Measurements from ENCODE around the gene SLIT3. TPM values are rescaled to one million over a fixed set of nuclear protein-coding genes. Genes with fewer than 3 reads are reported as not detected.

The SLIT3 gene
- total and polyA plus RNA-seq, 10 of the 15 experiments (the other 5 are each of a cell fraction or from before 2014, with no cell fraction given) = 0.05 TPM; not detected in 9

DNA sequence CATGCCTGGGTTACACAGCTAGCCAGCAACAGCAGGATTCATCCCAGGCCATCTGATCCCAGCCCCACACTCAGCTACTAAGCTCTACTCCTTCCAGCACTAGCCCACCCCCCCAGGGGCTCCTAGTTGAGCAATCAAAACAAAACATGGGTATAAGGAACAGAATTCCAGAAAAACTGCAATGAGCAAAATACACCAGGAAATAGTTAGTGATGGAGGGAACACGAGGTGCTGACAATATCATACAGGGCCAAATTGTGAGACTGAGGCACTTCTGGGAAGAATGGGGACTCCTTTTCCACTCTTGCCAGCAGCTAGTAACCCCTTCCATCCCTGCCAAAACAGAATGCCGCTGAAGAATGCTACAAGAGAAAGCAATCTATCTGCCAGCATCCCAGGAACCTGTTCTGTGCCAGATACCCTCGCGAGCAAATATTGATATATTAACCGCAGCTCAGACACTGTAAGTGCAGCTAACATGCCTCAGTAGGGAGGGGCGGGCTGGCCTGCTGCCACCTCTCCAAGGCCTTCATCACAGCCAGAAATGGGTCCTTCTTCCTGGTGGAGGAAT, 161.4 kb downstream of the SLIT3 start:
- WGBS (ENCODE audit: insufficient coverage, insufficient replicate concordance, low lambda C conversion rate, missing lambda C conversion rate) = 47% methylated on average over 6 of the region's 6 CpGs
- ChIA-PET POLR2A (no interaction called here), SMC1A (ENCODE audit: uncharacterized antibody, unreplicated experiment) (no interaction called here), CTCF (no interaction called here), RAD21 (ENCODE audit: unreplicated experiment) (no interaction called here)
- Histone ChIP-seq H3K4me2 (ENCODE audit: control insufficient read depth, insufficient read depth) (no peak overlapping the region), H3K79me2 (ENCODE audit: control insufficient read depth, insufficient read depth, low read length) (no peaks in the 10 kb centered on the region), H3K4me3 (no peak overlapping the region), H2AFZ (ENCODE audit: control insufficient read depth, low read depth, low read length) (no peak overlapping the region), H3K27ac (ENCODE audit: control insufficient read depth, insufficient read depth) (no peak overlapping the region), H3K9me3 (replicated peaks; ENCODE audit: control insufficient read depth, insufficient read depth, low read length) (no peaks in the 10 kb centered on the region), H4K20me1 (ENCODE audit: control insufficient read depth, insufficient read depth) (no peaks in the 10 kb centered on the region), H3K36me3 (ENCODE audit: control insufficient read depth in 2 of 2, insufficient read depth in 2 of 2, low read length in 1 of 2) (no peaks in the 10 kb centered on the region), H3K4me1 (ENCODE audit: control insufficient read depth, insufficient read depth, low read length) (no peaks in the 10 kb centered on the region), H3K9ac (ENCODE audit: control insufficient read depth, insufficient read depth, low read length) (no peak overlapping the region), H3K27me3 (replicated peaks in 1 of 2; ENCODE audit: control insufficient read depth in 2 of 2, insufficient read depth in 2 of 2, low read length in 1 of 2) (peaks cover 0 to 1% of the 10 kb centered on the region in 2 experiments; a peak in 3 of 4 replicates)
- ATAC-seq (no peak), DNase-seq (ENCODE audit: low read depth, low spot score) (no peak), FAIRE-seq (no peak)
- no peak for TF ChIP-seq MEF2B (IDR thresholded peaks at IDR 0.05; ENCODE audit: partially characterized antibody, poor library complexity, severe bottlenecking)
- intact Hi-C loops (cut with micrococcal nuclease; ENCODE audit: unreplicated experiment) = no loop called here
- no TSS peak for BruUV-seq (replicated peaks)
- in situ Hi-C loops (cut with MboI) = no loop called here

- RAD21 ChIA-PET (ENCODE audit: unreplicated experiment) = no interaction called here
- POLR2A ChIA-PET = no interaction called here
- CTCF ChIA-PET = no interaction called here
- 36% methylated on average over 3 of the region's 3 CpGs for WGBS (ENCODE audit: insufficient coverage, insufficient replicate concordance, low lambda C conversion rate, missing lambda C conversion rate)
- SMC1A ChIA-PET (ENCODE audit: uncharacterized antibody, unreplicated experiment) = no interaction called here
- Histone ChIP-seq H3K4me3 (no peak overlapping the region), H3K9me3 (replicated peaks; ENCODE audit: control insufficient read depth, insufficient read depth, low read length) (no peaks in the 10 kb centered on the region), H3K36me3 (ENCODE audit: control insufficient read depth in 2 of 2, insufficient read depth in 2 of 2, low read length in 1 of 2) (no peaks in the 10 kb centered on the region), H3K9ac (ENCODE audit: control insufficient read depth, insufficient read depth, low read length) (no peak overlapping the region), H4K20me1 (ENCODE audit: control insufficient read depth, insufficient read depth) (no peaks in the 10 kb centered on the region), H3K4me1 (ENCODE audit: control insufficient read depth, insufficient read depth, low read length) (no peaks in the 10 kb centered on the region), H3K79me2 (ENCODE audit: control insufficient read depth, insufficient read depth, low read length) (no peaks in the 10 kb centered on the region), H2AFZ (ENCODE audit: control insufficient read depth, low read depth, low read length) (no peak overlapping the region), H3K4me2 (ENCODE audit: control insufficient read depth, insufficient read depth) (no peak overlapping the region), H3K27me3 (replicated peaks in 1 of 2; ENCODE audit: control insufficient read depth in 2 of 2, insufficient read depth in 2 of 2, low read length in 1 of 2) (peaks cover 0 to 1% of the 10 kb centered on the region in 2 experiments; a peak in 2 of 4 replicates), H3K27ac (ENCODE audit: control insufficient read depth, insufficient read depth) (no peak overlapping the region)
- TF ChIP-seq IRF4 (IDR thresholded peaks at IDR 0.05; ENCODE audit: low read depth, low read length) (no peak), WRNIP1 (IDR thresholded peaks at IDR 0.05; ENCODE audit: borderline replicate concordance, low read depth, low read length) (no peak), NBN (IDR thresholded peaks at IDR 0.05) (no peak), PKNOX1 (IDR thresholded peaks at IDR 0.05) (no peak), NR2C1 (IDR thresholded peaks at IDR 0.05) (no peak), RBBP5 (conservative IDR thresholded peaks at IDR 0.05) (no peak), ZBTB11 (CRISPR knock-in tag; IDR thresholded peaks at IDR 0.05) (no peak), KAT2A (conservative IDR thresholded peaks at IDR 0.05; ENCODE audit: control insufficient read depth, low read depth, low read length) (no peak), BRCA1 (IDR thresholded peaks at IDR 0.05; ENCODE audit: low read depth, low read length) (no peak)
- TF ChIP-seq, protein P1, sequence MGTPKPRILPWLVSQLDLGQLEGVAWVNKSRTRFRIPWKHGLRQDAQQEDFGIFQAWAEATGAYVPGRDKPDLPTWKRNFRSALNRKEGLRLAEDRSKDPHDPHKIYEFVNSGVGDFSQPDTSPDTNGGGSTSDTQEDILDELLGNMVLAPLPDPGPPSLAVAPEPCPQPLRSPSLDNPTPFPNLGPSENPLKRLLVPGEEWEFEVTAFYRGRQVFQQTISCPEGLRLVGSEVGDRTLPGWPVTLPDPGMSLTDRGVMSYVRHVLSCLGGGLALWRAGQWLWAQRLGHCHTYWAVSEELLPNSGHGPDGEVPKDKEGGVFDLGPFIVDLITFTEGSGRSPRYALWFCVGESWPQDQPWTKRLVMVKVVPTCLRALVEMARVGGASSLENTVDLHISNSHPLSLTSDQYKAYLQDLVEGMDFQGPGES (IDR thresholded peaks at IDR 0.05) = no peak
- BruUV-seq (replicated peaks) = no TSS peak
- FAIRE-seq = no peak
- intact Hi-C loops (cut with micrococcal nuclease; ENCODE audit: unreplicated experiment) (no loop called here), in situ Hi-C loops (cut with MboI) (no loop called here)
- DNase-seq (ENCODE audit: low read depth, low spot score) = no peak
- no peak for ATAC-seq
These were observed 167.4 kb downstream of the SLIT3 start for GRCh38 chr5:169133531-169133930.
